Sigmoid colon (tissue), 4 donors: ENCODE results near the gene NEDD1.

Experiments used
- POLR2A ChIP-seq, 2 donors: fragments of 450-650 bp; IDR thresholded peaks; one replicate each; pipeline ENCODE4 v1.6.1; 2016; ENCODE audit warnings: antibody characterized with exemption in 2 of 2, mild to moderate bottlenecking in 2 of 2, moderate library complexity in 2 of 2
- POLR2AphosphoS5 ChIP-seq, 4 donors: sonication (generic); formaldehyde crosslinking; IDR thresholded peaks; one replicate each; pipeline ENCODE4 v1.6.1; 2017; ENCODE audit warnings: antibody characterized with exemption in 4 of 4
- TF ChIP-seq, protein P1 (sequence below), 4 experiments: fragments of 450-650 bp in 3 of 4; fragments of 200-600 bp in 1 of 4; IDR thresholded peaks; one replicate each; pipeline ENCODE4 v1.5.1; 2016 to 2019; ENCODE audit warnings: antibody characterized with exemption in 4 of 4, mild to moderate bottlenecking in 3 of 4, moderate library complexity in 2 of 4

DNA sequence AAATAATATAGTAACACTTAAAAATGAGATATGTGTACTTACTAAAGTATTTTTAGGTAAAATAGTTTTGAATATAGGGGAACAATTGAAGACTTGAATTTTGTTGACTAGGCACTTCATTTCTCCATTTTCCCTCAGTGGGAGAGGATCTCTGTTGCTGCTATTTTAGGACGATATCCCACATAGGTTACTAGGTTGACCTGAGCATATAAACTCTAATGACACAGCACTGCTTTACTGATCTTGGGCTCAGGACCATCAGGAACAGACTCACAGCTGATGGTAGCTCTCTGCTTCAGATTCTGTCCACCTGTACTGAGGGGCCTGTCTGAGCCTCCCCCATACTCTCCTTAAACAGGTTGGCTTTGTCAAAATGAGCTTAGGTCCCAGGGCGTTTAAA lies 5.9 kb downstream of the NEDD1 start:
- TF ChIP-seq, protein P1, sequence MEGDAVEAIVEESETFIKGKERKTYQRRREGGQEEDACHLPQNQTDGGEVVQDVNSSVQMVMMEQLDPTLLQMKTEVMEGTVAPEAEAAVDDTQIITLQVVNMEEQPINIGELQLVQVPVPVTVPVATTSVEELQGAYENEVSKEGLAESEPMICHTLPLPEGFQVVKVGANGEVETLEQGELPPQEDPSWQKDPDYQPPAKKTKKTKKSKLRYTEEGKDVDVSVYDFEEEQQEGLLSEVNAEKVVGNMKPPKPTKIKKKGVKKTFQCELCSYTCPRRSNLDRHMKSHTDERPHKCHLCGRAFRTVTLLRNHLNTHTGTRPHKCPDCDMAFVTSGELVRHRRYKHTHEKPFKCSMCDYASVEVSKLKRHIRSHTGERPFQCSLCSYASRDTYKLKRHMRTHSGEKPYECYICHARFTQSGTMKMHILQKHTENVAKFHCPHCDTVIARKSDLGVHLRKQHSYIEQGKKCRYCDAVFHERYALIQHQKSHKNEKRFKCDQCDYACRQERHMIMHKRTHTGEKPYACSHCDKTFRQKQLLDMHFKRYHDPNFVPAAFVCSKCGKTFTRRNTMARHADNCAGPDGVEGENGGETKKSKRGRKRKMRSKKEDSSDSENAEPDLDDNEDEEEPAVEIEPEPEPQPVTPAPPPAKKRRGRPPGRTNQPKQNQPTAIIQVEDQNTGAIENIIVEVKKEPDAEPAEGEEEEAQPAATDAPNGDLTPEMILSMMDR (IDR thresholded peaks at IDR 0.05): no peak
- no peak for TF ChIP-seq POLR2AphosphoS5 (IDR thresholded peaks at IDR 0.05)
- TF ChIP-seq POLR2A (IDR thresholded peaks at IDR 0.05): no peak
